Thyroid gland (tissue), 4 donors: ENCODE results near the gene MEI1. TPM values are rescaled to one million over a fixed set of nuclear protein-coding genes. Genes with fewer than 3 reads are reported as not detected.

Source experiments
- DNase-seq, 2 donors: peaks; one replicate each; pipeline ENCODE4 v3.0.0-alpha.2; 2019
- H3K27ac ChIP-seq, 3 donors: fragments of 200-600 bp; sonication (generic); 1 replicate in 2 of 3; 2 replicates in 1 of 3; pipeline ENCODE4 v1.5.1; 2016 to 2019; ENCODE audit warnings: mild to moderate bottlenecking in 1 of 3, moderate library complexity in 1 of 3
- H3K27me3 ChIP-seq: fragments of 200-600 bp; sonication (generic); one replicate; pipeline ENCODE4 v1.5.1; 2019
- H3K36me3 ChIP-seq, 2 donors: fragments of 200-600 bp; sonication (generic); one replicate each; pipeline ENCODE4 v1.5.1; 2016 to 2019
- H3K4me1 ChIP-seq, 2 donors: fragments of 200-600 bp; sonication (generic); one replicate each; pipeline ENCODE4 v1.5.1; 2017 to 2019
- H3K4me3 ChIP-seq, 3 donors: fragments of 200-600 bp; sonication (generic); replicated peaks in 1 of 3; 1 replicate in 2 of 3; 2 replicates in 1 of 3; pipeline ENCODE4 v1.5.1; 2016; ENCODE audit warnings: mild to moderate bottlenecking in 1 of 3
- H3K9me3 ChIP-seq: fragments of 200-600 bp; sonication (generic); one replicate; pipeline ENCODE4 v1.5.1; 2017
- POLR2A ChIP-seq, 2 donors: fragments of 450-650 bp; IDR thresholded peaks; one replicate each; pipeline ENCODE4 v1.6.1; 2017; ENCODE audit warnings: antibody characterized with exemption in 2 of 2, mild to moderate bottlenecking in 2 of 2, moderate library complexity in 1 of 2
- WGBS, 2 donors: methylation state at CpG; one replicate each; pipeline ENCODE4 v1.1.5; 2017; 5-methylcytosine and 5-hydroxymethylcytosine counted together
- intact Hi-C: fragments of 100-400 bp; cut with DNase I; formaldehyde crosslinking; loops from one replicate; pipeline ENCODE4 v1.15.1; 2023
- total RNA-seq, 4 donors: library from RNA; depleted of rRNA; stranded (reverse); fragments of >200 nt; gene quantifications; one replicate each; pipeline ENCODE4 v1.2.3, GENCODE V29; 2016
- TF ChIP-seq, protein P1 (sequence below), 6 experiments: fragments of 200-600 bp in 3 of 6; fragments of 450-650 bp in 3 of 6; sonication (generic) in 3 of 6; IDR thresholded peaks; one replicate each; pipeline ENCODE4 v1.5.1; 2016 to 2019; ENCODE audit warnings: antibody characterized with exemption in 6 of 6, mild to moderate bottlenecking in 2 of 6, inconsistent platforms in 1 of 6, moderate library complexity in 1 of 6

Gene MEI1
- total RNA-seq, 4 donors from 2014 or later = 0.25 to 5.2 (median 1.4) TPM

DNA sequence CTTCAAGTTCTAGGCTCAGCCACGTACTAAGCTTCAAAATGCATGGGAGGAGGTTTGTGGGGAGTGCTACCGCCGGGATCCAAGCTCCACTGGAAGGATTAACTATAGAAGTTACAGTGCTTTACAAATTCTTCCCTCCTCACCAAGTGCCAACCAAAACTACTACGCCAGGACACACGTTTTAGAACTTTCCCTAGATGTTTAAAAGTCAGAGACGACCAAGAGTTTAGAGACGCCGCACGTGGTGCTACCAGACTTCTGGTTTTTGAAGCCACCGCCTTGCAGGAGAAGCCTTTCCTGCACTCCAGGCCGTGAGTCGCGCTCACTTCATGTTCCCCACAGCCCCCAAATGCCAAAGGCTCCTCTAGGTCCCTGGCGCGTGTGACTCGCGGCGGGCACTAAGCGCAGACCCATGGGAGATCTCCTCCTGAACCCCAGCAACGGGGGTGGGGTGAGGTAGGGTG is 11.4 kb upstream of the MEI1 start:
- Histone ChIP-seq H3K27me3 (no peaks in the 10 kb centered on the region), H3K4me1 (peaks cover 10 to 11% of the 10 kb centered on the region in 2 donors), H3K36me3 (no peaks in the 10 kb centered on the region), H3K9me3 (no peaks in the 10 kb centered on the region), H3K27ac (peak overlapping the region; percentile 94 to 99 (median 96)), H3K4me3 (peak overlapping the region; percentile 34 to 83 (median 66))
- peak; percentile 30 to 34 for DNase-seq
- intact Hi-C loops = no loop called here
- 1% methylated on average over 17 to 19 of the region's 20 CpGs for WGBS, 2 donors
- TF ChIP-seq POLR2A (IDR thresholded peaks at IDR 0.05) = no peak
- TF ChIP-seq, protein P1, sequence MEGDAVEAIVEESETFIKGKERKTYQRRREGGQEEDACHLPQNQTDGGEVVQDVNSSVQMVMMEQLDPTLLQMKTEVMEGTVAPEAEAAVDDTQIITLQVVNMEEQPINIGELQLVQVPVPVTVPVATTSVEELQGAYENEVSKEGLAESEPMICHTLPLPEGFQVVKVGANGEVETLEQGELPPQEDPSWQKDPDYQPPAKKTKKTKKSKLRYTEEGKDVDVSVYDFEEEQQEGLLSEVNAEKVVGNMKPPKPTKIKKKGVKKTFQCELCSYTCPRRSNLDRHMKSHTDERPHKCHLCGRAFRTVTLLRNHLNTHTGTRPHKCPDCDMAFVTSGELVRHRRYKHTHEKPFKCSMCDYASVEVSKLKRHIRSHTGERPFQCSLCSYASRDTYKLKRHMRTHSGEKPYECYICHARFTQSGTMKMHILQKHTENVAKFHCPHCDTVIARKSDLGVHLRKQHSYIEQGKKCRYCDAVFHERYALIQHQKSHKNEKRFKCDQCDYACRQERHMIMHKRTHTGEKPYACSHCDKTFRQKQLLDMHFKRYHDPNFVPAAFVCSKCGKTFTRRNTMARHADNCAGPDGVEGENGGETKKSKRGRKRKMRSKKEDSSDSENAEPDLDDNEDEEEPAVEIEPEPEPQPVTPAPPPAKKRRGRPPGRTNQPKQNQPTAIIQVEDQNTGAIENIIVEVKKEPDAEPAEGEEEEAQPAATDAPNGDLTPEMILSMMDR (IDR thresholded peaks at IDR 0.05) = no peak

DNA sequence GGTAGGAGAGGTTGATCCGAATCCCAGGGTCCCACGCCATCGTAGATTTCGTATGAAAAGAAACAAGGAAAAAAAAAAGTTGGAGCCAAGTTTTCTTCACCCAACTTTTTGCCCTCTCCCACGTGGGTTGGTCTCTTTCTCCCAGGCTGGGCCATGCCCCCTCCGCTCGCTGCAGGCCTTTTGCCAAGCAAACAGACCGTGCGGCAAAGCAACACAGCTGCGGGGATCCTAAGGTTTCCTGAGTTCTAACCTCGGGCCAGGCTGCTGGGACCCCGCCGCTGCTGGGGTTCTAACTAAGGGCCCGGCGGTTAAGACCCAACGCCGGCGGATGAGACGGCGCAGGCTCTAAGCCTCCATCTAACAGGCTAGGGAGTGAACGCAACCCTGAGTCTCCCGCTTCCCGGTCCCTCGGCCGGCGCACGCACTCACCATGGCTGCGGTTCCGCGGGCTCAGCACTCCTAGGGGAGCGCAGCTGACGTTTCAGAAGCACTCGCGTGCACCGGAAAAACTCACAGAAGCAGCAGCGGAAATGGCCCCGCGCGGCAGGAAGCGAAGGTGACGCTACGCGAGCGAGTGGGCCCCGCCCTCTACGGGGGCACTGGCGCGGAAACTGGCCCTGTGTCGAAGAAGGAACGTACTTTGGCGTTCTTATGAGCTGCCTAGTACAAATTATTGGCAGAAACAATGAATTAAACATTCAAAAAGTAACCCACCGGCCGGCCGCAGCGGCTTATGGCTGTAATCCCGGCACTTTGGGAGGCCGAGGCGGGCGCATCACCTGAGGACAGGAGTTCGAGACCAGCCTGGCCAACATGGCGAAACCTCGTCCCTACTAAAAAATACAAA is 10.7 kb upstream of the MEI1 start, which contains the start of gene SNU13:
SNU13 (minus strand) TSS at position 503 of the 847 bp plus-strand sequence; CDS start at position 432, 71 bp downstream.
- Histone ChIP-seq H3K4me1 (peaks cover 9 to 10% of the 10 kb centered on the region in 2 donors), H3K4me3 (peak within 1 kb of the TSS; percentile 34 to 83 (median 66)), H3K9me3 (no peaks in the 10 kb centered on the region), H3K27ac (peak within 1 kb of the TSS; percentile 94 to 99 (median 96)), H3K27me3 (no peaks in the 10 kb centered on the region), H3K36me3 (peaks cover 0 to 4% of the 10 kb centered on the region in 2 donors)
- TF ChIP-seq, protein P1 (IDR thresholded peaks at IDR 0.05) = peak in 2 of 6 experiments; percentile 7 to 16
- peak in 1 of 2 donors; percentile 87 for TF ChIP-seq POLR2A (IDR thresholded peaks at IDR 0.05)
- DNase-seq = peak; percentile 92 to 94
- 1% methylated on average over 39 to 59 of the region's 62 CpGs for WGBS, 2 donors
- intact Hi-C loops = no loop called here

DNA sequence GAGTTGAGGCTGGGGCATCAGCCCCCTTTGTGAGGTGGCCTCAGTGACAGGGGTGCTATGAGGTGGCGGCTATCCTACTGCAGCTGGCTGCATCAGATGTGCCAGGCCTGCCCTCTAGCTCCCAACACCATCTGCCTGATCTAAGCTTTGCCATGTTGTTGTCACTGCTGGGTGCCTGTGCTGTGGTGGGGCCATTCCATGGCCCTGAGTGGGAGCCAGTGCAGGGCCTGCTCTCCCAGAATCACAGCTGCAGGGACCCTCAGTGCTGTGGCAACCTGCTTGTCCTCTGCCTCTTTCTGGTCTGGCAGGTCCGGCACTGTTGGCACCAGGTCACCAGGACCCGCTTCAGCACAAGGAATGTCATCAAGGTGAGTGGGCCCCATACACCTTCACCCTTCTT is 8.8 kb upstream of the MEI1 start:
- intact Hi-C loops = no loop called here
- WGBS, 2 donors = 87 to 93% methylated on average over 3 of the region's 3 CpGs

DNA sequence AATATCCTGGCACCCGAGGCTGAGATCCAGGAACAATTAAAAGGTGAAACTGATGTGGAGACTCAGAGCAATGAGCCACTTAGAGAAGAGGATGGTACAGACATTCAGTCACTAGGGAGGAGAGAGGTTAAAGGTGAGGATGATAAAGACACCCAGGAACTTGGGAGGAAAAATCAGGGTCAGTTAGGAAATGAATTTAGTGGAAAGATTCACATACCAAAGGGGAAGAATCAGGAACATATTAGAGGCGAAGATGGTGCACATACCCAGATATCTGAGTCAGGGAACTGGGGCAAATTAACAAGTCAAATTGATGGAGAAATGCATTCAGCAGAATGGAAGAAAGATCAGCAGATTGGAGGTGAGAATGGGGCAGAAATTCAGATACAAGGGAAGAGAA is 4.1 kb upstream of the MEI1 start:
- 92 to 93% methylated on average over 2 of the region's 2 CpGs for WGBS, 2 donors
- Histone ChIP-seq H3K36me3 (peaks cover 5 to 7% of the 10 kb centered on the region in 2 donors), H3K9me3 (no peaks in the 10 kb centered on the region), H3K27ac (no peak overlapping the region), H3K4me3 (no peak overlapping the region), H3K4me1 (peaks cover 9 to 18% of the 10 kb centered on the region in 2 donors), H3K27me3 (no peaks in the 10 kb centered on the region)
- no peak for TF ChIP-seq POLR2A (IDR thresholded peaks at IDR 0.05)
- TF ChIP-seq, protein P1 (IDR thresholded peaks at IDR 0.05) = no peak
- intact Hi-C loops = loop anchor here (5.0 kb wide), 1 partner anchor 247 kb away; no protein-coding TSS in a partner anchor
- no peak for DNase-seq

More for the DNA sequence above, 8.8 kb upstream of the MEI1 start:
- H3K27ac ChIP-seq = no peak overlapping the region
- no peaks in the 10 kb centered on the region for H3K9me3 ChIP-seq
- TF ChIP-seq, protein P1 (IDR thresholded peaks at IDR 0.05) = no peak
- TF ChIP-seq POLR2A (IDR thresholded peaks at IDR 0.05) = no peak
- H3K27me3 ChIP-seq = no peaks in the 10 kb centered on the region
- no peak for DNase-seq
- peaks cover 9 to 10% of the 10 kb centered on the region in 2 donors for H3K4me1 ChIP-seq
- no peak overlapping the region for H3K4me3 ChIP-seq
- peaks cover 5 to 7% of the 10 kb centered on the region in 2 donors for H3K36me3 ChIP-seq
